OCI-LY7 (cell line): Measurements from ENCODE around the gene DSC1. TPM values are rescaled to one million over a fixed set of nuclear protein-coding genes. Genes with fewer than 3 reads are reported as not detected.

ENCODE experiments used
- BruUV-seq: library from RNA; stranded (reverse); fragments of 400-500 nt; replicated peaks from 2 replicates; lab custom pipeline; 2021; lab: Mats Ljungman, UMichigan
- CTCF ChIA-PET: fragments of 300-600 bp; sonication (Branson Sonifier 250); formaldehyde crosslinking; loops from one replicate; lab custom pipeline; 2022; ENCODE audit warnings: antibody characterized with exemption; ENCODE audit not compliant: unreplicated experiment; lab: Charles Lee
- POLR2A ChIA-PET: fragments of 300-600 bp; sonication (Branson Sonifier 250); formaldehyde crosslinking; loops from one replicate; lab custom pipeline; 2022; ENCODE audit warnings: antibody characterized with exemption; lab: Charles Lee
- DNase-seq: peaks from one replicate; pipeline ENCODE4 v3.0.0-alpha.2; 2015; ENCODE audit warnings: low spot score
- H2AFZ ChIP-seq: fragments of 200-600 bp; sonication (generic), shearing (Covaris generic); 2 replicates; pipeline ENCODE4 v1.6.1; 2014; ENCODE audit warnings: mild to moderate bottlenecking, antibody characterized with exemption, low read length, moderate library complexity
- H3K27ac ChIP-seq: fragments of 200-600 bp; sonication (generic); 2 replicates; pipeline ENCODE4 v1.5.1; 2014; ENCODE audit warnings: mixed run types, low read depth, mild to moderate bottlenecking, moderate library complexity, low read length, inconsistent platforms; ENCODE audit not compliant: poor library complexity, severe bottlenecking
- H3K36me3 ChIP-seq: fragments of 200-600 bp; sonication (generic); 2 replicates; pipeline ENCODE4 v1.6.1; 2014; ENCODE audit warnings: mild to moderate bottlenecking, antibody characterized with exemption, low read length, moderate library complexity, mixed read lengths; ENCODE audit not compliant: insufficient read depth
- H3K4me1 ChIP-seq: fragments of 200-600 bp; sonication (generic); 2 replicates; pipeline ENCODE4 v1.5.1; 2014; ENCODE audit warnings: mild to moderate bottlenecking, low read length; ENCODE audit not compliant: insufficient read depth, poor library complexity, severe bottlenecking
- H3K4me2 ChIP-seq: fragments of 200-600 bp; sonication (generic); 2 replicates; pipeline ENCODE4 v1.6.1; 2014; ENCODE audit warnings: mild to moderate bottlenecking, low read length
- H3K4me3 ChIP-seq: fragments of 200-600 bp; sonication (generic); 2 replicates; pipeline ENCODE4 v1.5.1; 2014; ENCODE audit warnings: mild to moderate bottlenecking, low read depth, low read length; ENCODE audit not compliant: poor library complexity, severe bottlenecking
- H3K79me2 ChIP-seq: fragments of 200-600 bp; sonication (generic); 2 replicates; pipeline ENCODE4 v1.6.1; 2016; ENCODE audit warnings: low read depth, mild to moderate bottlenecking, low read length, moderate library complexity, mixed read lengths; ENCODE audit not compliant: insufficient read depth
- H3K9me2 ChIP-seq: fragments of 200-600 bp; sonication (generic); 2 replicates; pipeline ENCODE4 v1.6.1; 2016; ENCODE audit warnings: mild to moderate bottlenecking, low read length, mixed read lengths; ENCODE audit not compliant: insufficient read depth
- H3K9me3 ChIP-seq: fragments of 200-600 bp; sonication (generic); 2 replicates; pipeline ENCODE4 v1.6.1; 2014; ENCODE audit warnings: mild to moderate bottlenecking, mixed run types, low read length, mixed read lengths
- H4K20me1 ChIP-seq: fragments of 200-600 bp; sonication (generic); 2 replicates; pipeline ENCODE4 v1.6.1; 2014; ENCODE audit warnings: mild to moderate bottlenecking, antibody characterized with exemption, low read length, moderate library complexity, mixed read lengths; ENCODE audit not compliant: insufficient read depth
- CTCF ChIP-seq: fragments of 200-600 bp; sonication (generic); conservative IDR thresholded peaks from 2 replicates; pipeline ENCODE4 v1.5.1; 2014; ENCODE audit warnings: mild to moderate bottlenecking, antibody characterized with exemption, low read length, moderate library complexity, mixed read lengths
- EZH2phosphoT487 ChIP-seq: fragments of 200-600 bp; sonication (generic); IDR thresholded peaks from 2 replicates; pipeline ENCODE4 v1.6.1; 2018; ENCODE audit warnings: low read depth, borderline replicate concordance, mild to moderate bottlenecking, mixed run types, antibody characterized with exemption, low read length, moderate library complexity, mixed read lengths
- intact Hi-C: fragments of 100-400 bp; cut with micrococcal nuclease; formaldehyde crosslinking; loops from one replicate; pipeline ENCODE4 v1.10.0; 2022; ENCODE audit not compliant: unreplicated experiment
- total RNA-seq, 2 experiments: library from RNA; depleted of rRNA in 1 of 2; stranded (reverse); fragments of >200 nt in 1 of 2; shearing (Covaris generic) in 1 of 2; gene quantifications; 2 replicates each; pipeline ENCODE4 v1.2.3, GENCODE V29; 2014 to 2022

The DSC1 gene
- total RNA-seq, 2 experiments from 2014 or later: not detected

DNA sequence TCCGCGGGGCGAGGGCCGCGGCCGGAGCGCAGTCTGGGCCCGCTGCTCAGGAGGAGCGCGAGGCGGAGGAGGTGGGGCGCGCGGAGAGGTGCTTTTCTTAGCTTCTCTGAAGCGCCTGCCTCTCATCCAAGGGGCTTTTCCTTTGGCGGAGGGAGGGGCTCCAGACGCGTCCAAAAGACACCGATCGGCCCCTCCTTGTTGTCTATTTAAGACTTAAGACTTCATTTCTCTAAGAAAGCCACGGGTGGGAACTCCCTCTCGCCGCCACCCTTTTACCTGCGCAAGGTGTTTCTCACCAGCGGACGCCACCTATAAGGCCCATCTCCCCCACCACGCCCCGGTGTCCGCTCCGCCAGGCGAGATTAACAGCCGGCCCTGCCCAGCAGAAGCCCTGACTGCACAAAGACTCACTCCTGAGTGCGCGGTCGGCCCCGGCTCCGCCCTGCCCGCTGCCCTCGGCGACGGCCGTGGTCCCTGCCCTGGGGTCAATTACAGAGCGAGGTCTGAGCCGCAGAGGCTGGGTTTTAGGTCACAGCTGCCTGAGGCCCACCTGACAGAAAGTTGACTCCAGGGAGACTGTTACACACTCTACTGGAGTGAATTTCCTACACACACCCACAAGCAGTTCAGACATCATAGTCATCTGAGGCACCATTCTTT, 60.5 kb downstream of the DSC1 start, which contains the start of gene DSC2:
Gene DSC2 (minus strand): TSS at position 397 of the 660 bp plus-strand sequence. CDS start 450 bp downstream, outside the sequence.
- no TSS peak for BruUV-seq
- H4K20me1 ChIP-seq: no peaks in the 10 kb centered on the region
- no peak for DNase-seq
- H2AFZ ChIP-seq: no peak within 1 kb of the TSS
- H3K36me3 ChIP-seq: no peaks in the 10 kb centered on the region
- H3K79me2 ChIP-seq: no peaks in the 10 kb centered on the region
- intact Hi-C loops: no loop called here
- H3K4me1 ChIP-seq: no peaks in the 10 kb centered on the region
- no peak within 1 kb of the TSS for H3K4me2 ChIP-seq
- ChIA-PET CTCF (no interaction called here), POLR2A (no interaction called here)
- TF ChIP-seq EZH2phosphoT487: no peak
- no peak for TF ChIP-seq CTCF
- no peaks in the 10 kb centered on the region for H3K9me3 ChIP-seq
- H3K4me3 ChIP-seq: no peak within 1 kb of the TSS
- no peak within 1 kb of the TSS for H3K27ac ChIP-seq
- no peaks in the 10 kb centered on the region for H3K9me2 ChIP-seq

DNA sequence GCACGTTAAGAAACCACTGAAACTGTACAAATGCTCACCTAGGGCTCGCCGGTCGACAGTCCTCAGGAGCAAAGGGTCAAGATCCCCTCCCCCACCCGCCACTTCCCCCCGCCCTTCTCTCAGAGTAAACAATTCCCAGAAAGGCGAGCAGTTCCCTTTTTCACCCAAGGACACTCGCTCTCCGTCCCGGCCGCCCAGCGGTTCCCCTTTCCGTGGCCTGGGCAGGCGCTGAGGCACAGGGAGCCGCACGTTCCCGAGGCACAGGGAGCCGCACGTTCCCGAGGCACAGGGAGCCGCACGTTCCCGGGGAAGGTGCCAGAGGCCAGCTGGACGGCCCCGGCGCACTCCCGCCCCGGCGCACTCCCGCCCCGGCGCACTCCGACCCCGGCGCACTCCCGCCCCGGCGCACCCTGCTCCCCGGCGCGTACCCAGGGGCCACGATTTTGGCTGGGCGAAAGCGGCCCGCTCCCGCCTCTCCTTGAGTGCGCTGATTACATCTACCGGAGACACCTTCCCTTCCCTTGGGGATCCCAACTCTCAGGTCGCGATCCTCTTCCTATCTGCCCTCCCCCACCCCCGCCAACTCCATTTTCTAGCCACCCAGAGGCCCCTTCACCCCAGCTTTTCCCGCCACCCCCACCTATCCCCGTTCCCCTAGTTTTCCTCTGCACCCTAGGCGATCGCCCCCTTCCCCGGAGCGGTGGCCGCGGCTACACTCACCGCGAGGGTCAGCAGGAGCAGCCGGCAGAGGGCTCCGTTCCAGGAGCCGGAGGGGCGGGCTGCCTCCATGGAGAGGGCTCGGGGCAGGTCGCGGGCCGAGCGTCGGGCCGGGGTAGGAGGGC, 61.3 kb downstream of the DSC1 start:
- TF ChIP-seq CTCF (no peak), EZH2phosphoT487 (no peak)
- no peaks in the 10 kb centered on the region for H3K9me2 ChIP-seq
- H3K4me1 ChIP-seq: no peaks in the 10 kb centered on the region
- ChIA-PET CTCF (no interaction called here), POLR2A (no interaction called here)
- intact Hi-C loops: no loop called here
- no peaks in the 10 kb centered on the region for H4K20me1 ChIP-seq
- H3K79me2 ChIP-seq: no peaks in the 10 kb centered on the region
- no peak for DNase-seq
- no peak overlapping the region for H3K4me2 ChIP-seq
- no peak overlapping the region for H3K4me3 ChIP-seq
- no peaks in the 10 kb centered on the region for H3K36me3 ChIP-seq
- no peak overlapping the region for H3K27ac ChIP-seq
- H2AFZ ChIP-seq: no peak overlapping the region
- BruUV-seq: no TSS peak
- H3K9me3 ChIP-seq: no peaks in the 10 kb centered on the region
